HG03575 (cell line): Measurements from ENCODE around the gene WFDC2.
"Not testable (repeated sequence)": the region's sequence is repeated elsewhere in the genome, so short reads cannot be mapped to it uniquely, and the experiment has no call there.

Experiments
- ATAC-seq: cut with Tn5 transposase; IDR thresholded peaks from one replicate; pipeline ENCODE4 v1.9.1; 2021; ENCODE audit not compliant: unreplicated experiment, insufficient number of reproducible peaks, low FRiP score; ENCODE audit errors: extremely low read depth

Gene WFDC2

GRCh38 chr20:45449528-45449927, 20.0 kb upstream of the WFDC2 start:
- no peak for ATAC-seq

- no peak for ATAC-seq
Measured at GRCh38 chr20:45450097-45450818, 19.3 kb upstream of the WFDC2 start.

DNA sequence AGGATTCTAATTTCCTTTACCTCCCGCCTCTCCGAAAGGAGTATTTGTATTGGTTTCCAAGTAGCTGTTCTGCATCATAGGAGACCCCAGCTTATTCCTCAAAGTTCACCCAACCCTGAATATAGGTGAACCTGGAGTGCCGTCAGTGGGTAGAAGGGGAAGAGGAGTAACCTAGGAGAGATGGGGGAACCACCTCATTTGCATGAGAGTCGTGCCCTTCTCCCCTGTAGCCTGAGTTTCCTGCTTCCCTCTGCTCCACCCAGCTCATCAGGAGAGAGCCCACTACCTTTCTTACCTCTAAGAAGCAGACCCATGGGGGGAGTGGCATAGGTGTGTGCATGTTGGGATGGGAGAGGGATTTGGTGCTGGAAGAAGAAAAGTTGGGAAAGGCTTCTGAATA, 17.3 kb upstream of the WFDC2 start:
- ATAC-seq: no peak

GRCh38 chr20:45452772-45453691, 16.5 kb upstream of the WFDC2 start:
- no peak for ATAC-seq

GRCh38 chr20:45456632-45457031, 12.9 kb upstream of the WFDC2 start:
- ATAC-seq: no peak

DNA sequence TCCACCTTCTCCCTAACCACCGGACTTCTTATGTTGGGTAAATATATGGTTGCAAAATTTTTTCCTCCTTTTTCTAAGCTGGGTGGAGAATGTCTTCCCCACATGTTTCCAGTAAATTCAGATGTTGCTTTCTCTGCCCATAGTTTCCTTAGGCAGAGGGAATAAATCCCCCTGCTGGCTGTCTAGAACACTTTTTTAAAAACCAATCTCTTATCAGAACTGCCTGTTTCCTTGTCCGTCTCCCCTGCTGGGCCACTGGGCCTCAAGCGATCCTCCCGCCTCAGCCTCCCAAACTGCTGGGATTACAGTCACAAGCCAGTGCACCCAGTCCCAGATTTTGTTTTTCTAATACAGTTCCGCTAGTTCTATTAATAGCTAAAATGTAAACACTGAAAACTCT, 9.9 kb upstream of the WFDC2 start:
- ATAC-seq: no peak

DNA sequence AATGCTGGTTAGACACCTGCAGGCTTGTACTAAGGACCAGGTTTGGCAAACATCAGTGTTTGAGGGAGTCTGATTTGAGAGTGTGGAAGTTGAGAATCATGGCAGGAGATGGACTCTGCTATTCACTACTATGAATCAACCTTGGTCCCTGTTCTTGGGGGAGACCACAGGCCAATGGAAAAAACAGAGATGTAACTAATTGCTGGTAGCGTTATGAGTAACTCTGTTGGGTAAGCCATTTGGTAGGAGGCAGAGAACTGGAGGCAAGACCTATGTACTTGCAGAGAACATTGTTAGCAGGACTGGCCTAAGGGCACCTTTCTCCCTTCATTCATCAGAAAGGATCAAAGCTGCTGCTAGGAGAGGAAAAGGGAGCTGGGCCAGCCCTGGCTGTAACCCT, 8.3 kb upstream of the WFDC2 start:
- ATAC-seq: no peak

GRCh38 chr20:45462711-45463509, 6.6 kb upstream of the WFDC2 start:
- ATAC-seq: no peak

GRCh38 chr20:45463709-45464108, 5.8 kb upstream of the WFDC2 start:
- ATAC-seq: no peak

DNA sequence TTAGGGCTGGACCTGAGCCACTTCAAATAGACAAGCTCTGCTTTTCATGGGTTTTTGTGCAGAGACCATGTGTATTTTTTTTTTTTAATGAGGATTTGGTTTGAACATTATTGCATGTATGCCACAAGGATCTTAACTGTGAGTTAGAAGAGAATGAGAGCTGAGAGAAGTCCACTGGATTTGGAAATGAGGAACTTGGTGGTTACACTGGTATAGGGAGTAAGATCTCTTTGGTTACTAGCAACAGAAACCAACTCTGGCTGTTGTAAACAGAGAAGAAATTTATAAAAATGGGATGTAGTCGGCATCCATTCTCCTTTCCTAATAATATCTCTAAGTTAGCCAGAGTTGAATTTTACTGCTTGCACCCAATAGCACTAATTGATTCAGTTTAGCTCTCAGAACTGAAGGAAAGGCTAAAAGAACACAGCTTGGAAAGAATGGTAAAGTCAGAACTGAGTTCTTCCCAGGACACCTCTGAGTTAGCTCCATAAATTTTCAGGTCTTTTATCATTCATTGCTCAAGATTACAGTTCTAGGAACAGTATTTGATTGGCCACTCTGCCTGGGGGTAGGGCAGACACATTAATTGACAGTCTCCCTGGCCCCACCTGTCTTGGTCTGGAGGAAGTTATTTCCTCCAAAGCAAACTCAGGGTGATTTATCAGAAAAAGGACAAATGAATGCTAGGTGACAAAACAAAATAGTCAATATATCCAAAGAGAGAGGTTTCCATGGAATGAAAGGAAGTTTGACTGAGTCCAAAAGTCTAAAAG, 3.9 kb upstream of the WFDC2 start:
- ATAC-seq: no peak

- ATAC-seq: no peak
Measured at GRCh38 chr20:45467172-45467571, 2.4 kb upstream of the WFDC2 start.

DNA sequence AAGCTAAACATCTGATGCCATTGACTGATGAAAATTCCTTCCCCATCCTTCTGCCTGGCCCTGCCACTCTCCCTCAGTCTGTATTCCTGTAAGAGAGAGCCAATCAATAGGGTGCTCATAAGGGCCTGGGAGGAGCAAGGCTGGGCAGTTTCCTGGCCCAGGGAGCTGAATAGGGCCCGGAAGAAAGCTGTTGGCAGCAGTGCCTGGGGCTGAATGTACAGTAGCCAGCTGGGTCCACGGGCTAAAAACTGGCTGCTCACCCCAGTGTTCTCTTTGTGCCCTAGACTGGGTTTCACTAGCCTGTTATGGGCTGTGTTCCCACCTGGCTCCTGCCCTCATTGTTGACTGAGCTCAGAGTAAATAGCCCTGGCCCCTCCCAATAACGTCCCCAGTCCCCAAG, 1.7 kb upstream of the WFDC2 start:
- ATAC-seq: no peak

- ATAC-seq: no peak
Measured at GRCh38 chr20:45470262-45470931, 844 bp downstream of the WFDC2 start.

DNA sequence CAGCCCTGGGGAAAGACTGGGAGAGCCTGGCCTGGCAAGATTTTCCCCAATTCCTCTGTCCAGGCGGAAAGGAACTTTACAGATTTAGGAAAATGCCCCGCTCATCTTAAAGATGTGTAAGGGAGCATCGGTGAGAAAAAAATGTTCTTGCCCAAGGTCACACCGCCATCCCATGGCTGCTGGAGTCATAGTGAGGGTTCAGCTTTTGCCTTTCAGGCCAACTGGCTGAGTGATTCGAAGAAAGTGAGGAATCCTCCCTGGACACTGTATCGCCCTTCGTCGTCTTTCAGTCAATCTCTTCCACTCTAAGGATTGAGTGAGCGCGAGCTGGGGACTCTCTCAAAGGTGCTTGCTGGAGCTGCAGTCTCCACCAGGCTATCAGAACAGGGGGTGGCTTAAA, 1.4 kb downstream of the WFDC2 start:
- ATAC-seq: no peak

- not testable (repeated sequence) for ATAC-seq
Measured at GRCh38 chr20:45472286-45472685, 2.7 kb downstream of the WFDC2 start.

GRCh38 chr20:45477530-45478148, 8.1 kb downstream of the WFDC2 start:
- ATAC-seq: not testable (repeated sequence)

DNA sequence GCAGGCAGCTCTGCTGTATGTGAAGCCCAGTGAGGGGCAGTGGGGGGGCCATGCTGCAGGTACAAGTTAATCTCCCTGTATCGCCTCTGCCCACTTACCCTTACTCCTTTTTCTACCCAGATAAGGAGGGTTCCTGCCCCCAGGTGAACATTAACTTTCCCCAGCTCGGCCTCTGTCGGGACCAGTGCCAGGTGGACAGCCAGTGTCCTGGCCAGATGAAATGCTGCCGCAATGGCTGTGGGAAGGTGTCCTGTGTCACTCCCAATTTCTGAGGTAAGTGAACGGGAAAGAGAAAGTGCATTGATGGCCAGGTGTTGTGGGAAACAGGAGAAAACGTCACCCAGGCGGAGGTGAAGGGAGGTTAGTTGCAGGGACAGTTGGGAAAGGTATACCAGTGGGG, 10.3 kb downstream of the WFDC2 start:
- ATAC-seq: no peak

- ATAC-seq: no peak
Measured at GRCh38 chr20:45484676-45485075, 15.1 kb downstream of the WFDC2 start.
